ENCODE results near the gene ITSN1. TPM values are rescaled to one million over a fixed set of nuclear protein-coding genes. Genes with fewer than 3 reads are reported as not detected.
A peak's percentile ranks its signal among the peaks of the same experiment; 100 is the strongest.

The ITSN1 gene
- total and polyA plus RNA-seq, 8 donors: 6.0 to 83.5 (median 25.4) TPM

- Histone ChIP-seq H3K4me1 (peaks cover 24 to 32% (median 27%) of the 10 kb centered on the region in 4 donors), H3K4me3 (peak overlapping the region; percentile 11 to 33 (median 20)), H3K9me3 (no peaks in the 10 kb centered on the region), H3K27me3 (no peaks in the 10 kb centered on the region), H3K36me3 (no peaks in the 10 kb centered on the region), H3K27ac (peak overlapping the region; percentile 65 to 92 (median 89))
- no peak for TF ChIP-seq POLR2A (IDR thresholded peaks at IDR 0.05)
- TF ChIP-seq CTCF (IDR thresholded peaks at IDR 0.05): no peak
- TF ChIP-seq POLR2AphosphoS5 (IDR thresholded peaks at IDR 0.05): peak; percentile 53 to 79 (median 54)
- TF ChIP-seq EP300 (IDR thresholded peaks at IDR 0.05): no peak
- peak; percentile 79 to 93 for DNase-seq
- intact Hi-C loops (cut with DNase I; ENCODE audit: low total_unique reads): no loop called here
- WGBS, 5 donors: 12 to 22% (median 15%) methylated on average over 9 of the region's 9 CpGs
Observed at GRCh38 chr21:33947451-33948095, 305.3 kb downstream of the ITSN1 start.

- Histone ChIP-seq H3K4me3 (peak overlapping the region; percentile 11 to 33 (median 20)), H3K27ac (peak overlapping the region; percentile 65 to 92 (median 89)), H3K36me3 (no peaks in the 10 kb centered on the region), H3K9me3 (no peaks in the 10 kb centered on the region), H3K27me3 (no peaks in the 10 kb centered on the region), H3K4me1 (peaks cover 24 to 32% (median 27%) of the 10 kb centered on the region in 4 donors)
- 32 to 37% (median 36%) methylated on average over 17 of the region's 17 CpGs for WGBS, 5 donors
- no peak for TF ChIP-seq POLR2AphosphoS5 (IDR thresholded peaks at IDR 0.05)
- no peak for TF ChIP-seq POLR2A (IDR thresholded peaks at IDR 0.05)
- TF ChIP-seq CTCF (IDR thresholded peaks at IDR 0.05): no peak
- TF ChIP-seq EP300 (IDR thresholded peaks at IDR 0.05): no peak
- DNase-seq: peak; percentile 72 to 86
- intact Hi-C loops (cut with DNase I; ENCODE audit: low total_unique reads): no loop called here
Observed at GRCh38 chr21:33948096-33948950, 306.0 kb downstream of the ITSN1 start.

- DNase-seq: no peak
- no peak overlapping the region for H3K4me3 ChIP-seq
- intact Hi-C loops (cut with DNase I; ENCODE audit: low total_unique reads): no loop called here
- H3K27ac ChIP-seq: peak overlapping the region; percentile 6 to 92 (median 89)
- no peaks in the 10 kb centered on the region for H3K36me3 ChIP-seq
- TF ChIP-seq POLR2AphosphoS5 (IDR thresholded peaks at IDR 0.05) (no peak), EP300 (IDR thresholded peaks at IDR 0.05) (no peak), POLR2A (IDR thresholded peaks at IDR 0.05) (no peak), CTCF (IDR thresholded peaks at IDR 0.05) (no peak)
- peaks cover 24 to 32% (median 27%) of the 10 kb centered on the region in 4 donors for H3K4me1 ChIP-seq
- H3K27me3 ChIP-seq: no peaks in the 10 kb centered on the region
- H3K9me3 ChIP-seq: no peaks in the 10 kb centered on the region
- WGBS, 5 donors: 82 to 89% (median 86%) methylated on average over 6 to 9 of the region's 9 CpGs
Observed at GRCh38 chr21:33948951-33949444, 306.7 kb downstream of the ITSN1 start.

Other genes starting within 250 kb of the ITSN1 start
- gene IFNGR2, start 239.1 kb upstream of the ITSN1 start, total RNA-seq: 10 to 100 TPM; 35.2 to 89.3 (median 67.8) TPM
- gene IFNGR2, start 239.1 kb upstream of the ITSN1 start, polyA plus RNA-seq: 10 to 100 TPM; 42.2 to 79.7 (median 47.0) TPM
- 10 to 100 TPM; 20.3 to 97.3 (median 89.3) TPM for gene TMEM50B, start 162.5 kb upstream of the ITSN1 start, total RNA-seq
- gene TMEM50B, start 162.5 kb upstream of the ITSN1 start, polyA plus RNA-seq: 10 to 100 TPM; 36.7 to 48.5 (median 44.5) TPM
- gene DNAJC28, start 150.8 kb upstream of the ITSN1 start, total RNA-seq: 1 to 10 TPM in 1 of 5 donors, under 1 TPM in 3, not detected in 1; 0.43 to 1.1 (median 0.74) TPM
- 1 to 10 TPM; 1.2 to 4.3 (median 1.7) TPM for gene DNAJC28, start 150.8 kb upstream of the ITSN1 start, polyA plus RNA-seq
- 100 to 1,000 TPM in 2 of 5 donors, 10 to 100 TPM in 2, 1 to 10 TPM in 1; 4.1 to 126 (median 85.1) TPM for gene GART, start 100.4 kb upstream of the ITSN1 start, total RNA-seq
- 10 to 100 TPM; 15.5 to 20.8 (median 19.5) TPM for gene GART, start 100.4 kb upstream of the ITSN1 start, polyA plus RNA-seq
- 100 to 1,000 TPM; 187 to 351 (median 237) TPM for gene SON, start 99.5 kb upstream of the ITSN1 start, total RNA-seq
- gene SON, start 99.5 kb upstream of the ITSN1 start, polyA plus RNA-seq: 100 to 1,000 TPM in 2 of 3 donors, 10 to 100 TPM in 1; 31.8 to 419 (median 108) TPM
- 10 to 100 TPM in 3 of 5 donors, 1 to 10 TPM in 1, under 1 TPM in 1; 0.58 to 72.4 (median 19.1) TPM for gene DONSON, start 53.8 kb upstream of the ITSN1 start, total RNA-seq
- 10 to 100 TPM in 1 of 3 donors, 1 to 10 TPM in 2; 5.9 to 13.1 (median 6.3) TPM for gene DONSON, start 53.8 kb upstream of the ITSN1 start, polyA plus RNA-seq
- gene CRYZL1, start 760 bp upstream of the ITSN1 start, total RNA-seq: 10 to 100 TPM in 4 of 5 donors, 1 to 10 TPM in 1; 9.3 to 73.5 (median 50.0) TPM
- gene CRYZL1, start 760 bp upstream of the ITSN1 start, polyA plus RNA-seq: 10 to 100 TPM; 17.6 to 33.9 (median 23.8) TPM